Thyroid gland (tissue), 4 donors: ENCODE measurements around the gene SH3RF2.
A peak's percentile ranks its signal among the peaks of the same experiment; 100 is the strongest.

ENCODE experiments used
- CTCF ChIP-seq, 6 experiments: fragments of 200-600 bp in 3 of 6; fragments of 450-650 bp in 3 of 6; sonication (generic) in 3 of 6; IDR thresholded peaks; one replicate each; pipeline ENCODE4 v1.5.1; 2016 to 2019; ENCODE audit warnings: antibody characterized with exemption in 6 of 6, mild to moderate bottlenecking in 2 of 6, inconsistent platforms in 1 of 6, moderate library complexity in 1 of 6
- POLR2A ChIP-seq, 2 donors: fragments of 450-650 bp; IDR thresholded peaks; one replicate each; pipeline ENCODE4 v1.6.1; 2017; ENCODE audit warnings: antibody characterized with exemption in 2 of 2, mild to moderate bottlenecking in 2 of 2, moderate library complexity in 1 of 2

GRCh38 chr5:145936401-145937131 is at the start of gene SH3RF2:
- TF ChIP-seq CTCF (IDR thresholded peaks at IDR 0.05) (no peak), POLR2A (IDR thresholded peaks at IDR 0.05) (peak in 1 of 2 donors; percentile 78)
